ENCODE results near the gene AUTS2.
"Not testable (repeated sequence)": the region's sequence is repeated elsewhere in the genome, so short reads cannot be mapped to it uniquely, and the experiment has no call there.

AUTS2 gene

DNA sequence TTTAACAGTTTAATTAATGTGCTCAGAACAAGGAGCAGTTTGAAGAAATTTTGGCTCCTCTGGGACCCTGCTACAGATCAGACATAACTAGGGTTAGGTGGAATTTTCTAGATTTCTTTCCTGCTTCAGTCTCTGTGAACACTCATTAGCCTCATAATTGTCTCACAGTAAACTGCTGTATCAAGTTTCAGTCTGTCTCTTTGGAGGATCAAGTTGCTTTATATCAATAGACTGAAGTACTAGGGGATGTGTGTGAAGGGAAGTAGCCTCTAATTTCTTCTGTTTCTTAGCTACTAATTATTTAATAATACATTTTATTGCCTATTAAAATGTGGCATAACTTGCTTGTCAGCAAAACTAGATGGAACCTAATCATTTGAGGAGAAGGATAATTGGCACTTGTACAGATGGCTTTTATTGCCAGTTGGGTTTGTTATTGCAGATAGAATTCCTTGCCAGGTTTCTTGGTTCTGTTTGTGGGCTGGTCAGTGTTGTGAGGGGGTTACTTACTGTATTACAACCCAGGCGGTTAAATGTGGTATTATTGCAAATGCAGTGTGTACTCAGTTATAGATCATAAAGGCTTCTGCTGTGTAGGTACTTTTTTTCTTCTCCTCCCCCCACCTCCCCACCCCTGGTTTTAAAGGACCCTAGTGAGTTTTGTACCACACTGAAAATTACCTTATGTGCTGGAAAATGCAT lies 758.0 kb downstream of the AUTS2 start:
- no peak for DNase-seq (ENCODE audit: low read depth in 1 of 2, low spot score in 1 of 2)

GRCh38 chr7:70356787-70357328 lies 758.6 kb downstream of the AUTS2 start:
- no peak for DNase-seq (ENCODE audit: low read depth in 1 of 2, low spot score in 1 of 2)

DNA sequence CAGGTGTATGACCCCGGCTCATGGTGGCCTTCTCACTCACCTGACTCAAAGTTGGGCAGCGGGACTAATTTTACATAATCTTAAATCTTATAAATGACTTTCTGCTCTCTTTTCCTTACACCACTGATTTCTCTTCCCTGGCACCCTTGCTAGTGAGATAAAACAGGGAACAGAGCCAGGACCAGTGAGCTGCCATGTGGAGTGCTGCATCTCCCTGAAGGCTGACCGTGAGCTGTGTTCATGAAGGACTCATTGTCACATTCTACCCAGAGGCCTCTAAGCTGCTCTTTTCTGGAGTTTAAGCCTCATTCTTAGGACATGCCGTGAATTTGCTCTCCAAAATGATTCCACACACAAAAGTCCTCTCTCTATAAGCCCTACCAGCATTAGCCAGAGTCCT lies 762.3 kb downstream of the AUTS2 start:
- no peak for DNase-seq (ENCODE audit: low read depth in 1 of 2, low spot score in 1 of 2)

GRCh38 chr7:70361821-70362220 lies 763.5 kb downstream of the AUTS2 start:
- no peak for DNase-seq (ENCODE audit: low read depth in 1 of 2, low spot score in 1 of 2)

- DNase-seq (ENCODE audit: low read depth in 1 of 2, low spot score in 1 of 2), result not testable (repeated sequence)
These were observed 766.1 kb downstream of the AUTS2 start for GRCh38 chr7:70364393-70364792.

DNA sequence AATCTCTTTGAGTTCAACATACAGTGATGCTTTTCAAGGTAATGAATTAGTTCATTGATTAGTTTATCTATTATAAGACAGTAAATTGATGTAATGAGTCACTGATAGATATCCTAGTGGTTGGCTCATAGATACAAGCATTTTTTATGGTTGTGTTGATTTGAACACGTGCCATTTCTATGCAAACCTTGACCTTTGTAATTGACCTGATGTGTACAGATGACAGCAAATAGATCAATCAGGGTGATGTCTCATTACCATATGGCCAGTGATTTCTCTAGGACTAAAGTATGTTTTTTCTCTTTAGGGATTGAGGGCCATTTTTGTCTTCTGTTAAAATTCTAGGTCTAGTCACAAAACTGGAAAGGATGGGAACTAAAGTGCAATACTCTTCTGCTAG lies 773.4 kb downstream of the AUTS2 start:
- DNase-seq (ENCODE audit: low read depth in 1 of 2, low spot score in 1 of 2), result no peak

- DNase-seq (ENCODE audit: low read depth in 1 of 2, low spot score in 1 of 2), result no peak
These were observed 774.7 kb downstream of the AUTS2 start for GRCh38 chr7:70372768-70373515.

DNA sequence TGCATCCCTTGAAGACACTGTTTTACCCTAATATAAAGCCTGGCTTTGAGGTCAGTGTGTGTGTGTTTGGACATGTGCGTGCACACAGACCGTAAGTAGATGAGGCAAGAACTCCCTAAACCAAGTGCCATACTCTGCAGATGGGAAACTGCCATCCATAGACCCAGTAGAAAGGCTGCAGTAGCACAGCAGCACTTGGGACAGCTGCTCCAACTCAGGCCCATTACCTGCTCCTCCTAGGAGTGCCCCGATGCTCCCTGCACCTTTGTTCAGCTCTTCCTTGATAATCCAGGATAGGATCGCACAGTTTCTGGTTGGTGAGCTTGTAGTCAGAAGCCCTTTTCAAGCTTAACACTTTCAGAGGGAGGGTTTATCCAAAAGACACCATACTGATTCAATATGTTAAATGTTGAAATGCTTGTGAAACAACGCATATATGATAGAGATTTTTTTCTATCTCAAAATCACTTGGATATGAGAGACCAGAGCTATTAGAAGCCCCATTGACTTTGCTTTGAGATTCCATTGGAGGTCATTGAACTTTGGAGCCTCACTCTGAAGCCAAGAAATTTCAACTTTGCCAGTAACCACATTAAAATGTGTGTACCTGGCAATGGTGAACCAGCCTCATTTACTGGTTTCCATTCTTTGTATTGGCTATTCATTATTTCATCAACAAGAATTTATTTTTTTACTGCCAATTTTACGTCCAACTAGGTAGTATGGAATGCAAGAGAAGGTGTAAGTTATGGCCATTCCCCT lies 776.7 kb downstream of the AUTS2 start:
- DNase-seq (ENCODE audit: low read depth in 1 of 2, low spot score in 1 of 2), result no peak

GRCh38 chr7:70376561-70377031 lies 778.3 kb downstream of the AUTS2 start:
- no peak for DNase-seq (ENCODE audit: low read depth in 1 of 2, low spot score in 1 of 2)

- no peak for DNase-seq (ENCODE audit: low read depth in 1 of 2, low spot score in 1 of 2)
These were observed 779.7 kb downstream of the AUTS2 start for GRCh38 chr7:70377957-70378356.

- DNase-seq (ENCODE audit: low read depth in 1 of 2, low spot score in 1 of 2), result no peak
These were observed 780.9 kb downstream of the AUTS2 start for GRCh38 chr7:70379210-70379609.

- DNase-seq (ENCODE audit: low read depth in 1 of 2, low spot score in 1 of 2), result no peak
These were observed 782.2 kb downstream of the AUTS2 start for GRCh38 chr7:70380421-70381015.

- no peak for DNase-seq (ENCODE audit: low read depth in 1 of 2, low spot score in 1 of 2)
These were observed 784.9 kb downstream of the AUTS2 start for GRCh38 chr7:70383066-70383782.

DNA sequence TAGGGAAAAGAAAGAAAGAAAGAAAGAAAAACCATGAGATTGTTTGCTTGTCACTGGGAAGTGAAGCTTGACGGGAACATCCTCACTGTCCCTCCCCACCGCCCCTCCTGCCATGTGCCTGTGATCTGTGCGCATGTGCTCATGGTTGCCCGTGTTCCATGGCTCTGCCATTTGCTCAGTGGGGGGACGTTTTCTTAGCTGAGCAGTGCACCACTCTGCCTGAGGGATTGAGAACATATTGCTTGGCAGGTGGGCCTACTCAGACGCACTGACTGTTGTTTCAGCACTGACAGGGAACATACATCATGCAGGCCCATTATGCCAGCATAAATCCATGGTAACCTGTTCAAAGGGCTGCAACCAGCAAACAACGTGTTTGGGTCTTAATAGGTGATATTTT lies 785.7 kb downstream of the AUTS2 start:
- DNase-seq (ENCODE audit: low read depth in 1 of 2, low spot score in 1 of 2), result no peak

DNA sequence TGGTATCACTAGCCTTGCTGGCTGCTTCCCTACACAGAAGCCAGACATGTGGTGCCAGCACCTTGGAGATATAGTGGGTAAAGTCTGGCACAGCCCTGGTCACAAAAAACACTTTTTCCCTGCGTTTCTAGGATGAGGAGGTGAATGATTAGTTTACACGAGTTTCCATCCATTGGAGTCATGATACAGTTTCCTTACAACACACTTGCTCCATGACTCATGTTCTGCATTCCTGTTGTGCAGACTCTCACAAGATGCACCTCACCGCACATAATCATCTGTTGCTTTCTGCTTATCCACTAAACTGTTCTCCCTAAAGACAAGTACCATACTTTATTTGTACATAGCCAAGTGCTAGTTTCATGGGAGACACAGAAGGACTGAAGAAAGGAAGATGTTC lies 786.6 kb downstream of the AUTS2 start:
- DNase-seq (ENCODE audit: low read depth in 1 of 2, low spot score in 1 of 2), result no peak

DNA sequence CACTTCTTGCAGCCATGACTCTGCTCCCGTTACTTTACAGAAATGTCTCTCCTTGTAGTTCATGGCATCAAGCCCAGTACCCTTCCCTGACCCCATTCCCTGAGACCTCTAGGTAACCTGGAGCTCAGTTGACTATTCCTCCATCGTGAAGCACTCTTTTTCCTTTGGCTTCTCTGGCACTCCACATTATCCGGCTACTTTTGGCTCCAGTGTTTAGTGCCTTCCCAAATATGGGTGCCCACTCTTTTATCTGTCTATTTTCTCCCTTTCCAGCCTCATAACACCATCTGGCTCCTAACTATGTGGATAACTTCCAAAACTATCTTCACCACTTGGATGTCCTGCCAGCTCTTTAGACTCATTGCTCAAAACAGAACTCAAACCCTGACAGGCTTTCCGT lies 788.9 kb downstream of the AUTS2 start:
- no peak for DNase-seq (ENCODE audit: low read depth in 1 of 2, low spot score in 1 of 2)

DNA sequence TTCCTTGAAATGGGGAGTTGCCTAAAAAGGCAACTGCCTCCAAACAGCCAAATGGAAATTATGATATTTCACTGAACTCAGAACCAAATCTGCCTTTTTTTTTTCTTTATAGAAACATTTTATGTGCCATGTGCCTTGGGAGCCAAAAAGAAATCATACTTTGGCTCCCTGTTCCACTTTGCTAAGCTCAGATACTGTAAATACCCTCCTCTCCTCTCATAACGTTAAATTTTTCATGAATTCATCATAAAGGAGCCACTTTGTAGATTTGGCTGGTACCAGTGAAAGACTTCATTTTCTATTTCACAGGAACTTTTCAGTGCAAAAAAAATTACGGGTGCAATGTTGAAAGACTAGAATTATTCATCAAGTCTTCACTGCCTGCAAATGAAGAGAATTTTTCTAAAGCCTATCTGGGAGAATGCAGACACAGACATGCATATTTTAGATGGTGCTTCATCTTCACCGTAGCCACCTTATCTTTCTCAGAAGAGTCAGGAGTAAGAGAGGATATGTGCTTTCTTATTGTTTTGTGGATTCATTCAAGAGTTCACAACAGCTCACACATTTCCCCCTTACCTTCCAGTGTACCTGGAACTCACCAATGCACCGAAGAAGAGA lies 791.4 kb downstream of the AUTS2 start:
- no peak for DNase-seq (ENCODE audit: low read depth in 1 of 2, low spot score in 1 of 2)

GRCh38 chr7:70390251-70390650 lies 792.0 kb downstream of the AUTS2 start:
- DNase-seq (ENCODE audit: low read depth in 1 of 2, low spot score in 1 of 2), result no peak

DNA sequence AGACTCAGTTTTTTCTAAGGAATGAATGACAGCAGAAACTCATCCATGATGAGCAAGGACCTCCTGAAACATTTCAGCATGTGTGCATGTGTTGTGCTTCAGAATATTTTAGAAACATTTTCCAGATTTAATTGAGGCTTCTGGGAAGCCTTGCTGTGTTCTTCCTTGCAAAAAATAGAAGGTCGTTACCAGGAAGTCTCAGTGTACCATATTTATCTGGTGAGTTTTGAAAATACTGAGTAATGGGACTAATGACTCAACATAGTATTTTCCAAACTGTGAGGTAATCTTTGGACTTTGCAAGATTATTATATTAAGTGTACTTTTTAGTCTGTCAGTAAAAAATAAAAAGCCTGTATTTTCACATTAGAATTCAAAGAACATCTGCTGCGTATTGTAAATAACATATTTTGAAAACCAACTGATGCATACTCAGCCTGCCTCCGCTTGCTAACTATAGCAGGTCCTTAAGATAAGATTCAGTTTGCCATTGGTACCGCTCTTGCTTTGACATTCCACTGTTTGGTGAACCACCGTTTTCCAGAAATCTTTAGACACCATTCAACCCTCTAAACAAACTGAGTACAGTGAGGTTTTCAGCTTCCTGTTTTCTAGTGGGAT lies 794.1 kb downstream of the AUTS2 start:
- no peak for DNase-seq (ENCODE audit: low read depth in 1 of 2, low spot score in 1 of 2)
